H1 (cell line): ENCODE data around the gene NRP2. TPM values are rescaled to one million over a fixed set of nuclear protein-coding genes. Genes with fewer than 3 reads are reported as not detected.

Source experiments
- CTCF ChIA-PET: fragments of 300-600 bp; sonication (Branson Sonifier 250); formaldehyde crosslinking; loops from one replicate; lab custom pipeline; 2021; ENCODE audit not compliant: partially characterized antibody; lab: Charles Lee
- POLR2A ChIA-PET: fragments of 300-600 bp; sonication (Branson Sonifier 250); formaldehyde crosslinking; loops from one replicate; lab custom pipeline; 2021; ENCODE audit warnings: inconsistent platforms; ENCODE audit not compliant: partially characterized antibody; lab: Charles Lee
- DNase-seq, 2 experiments: peaks; one replicate each; pipeline versions ENCODE4 v3.0.0 to v3.0.0-alpha.2; 2010 to 2022; ENCODE audit warnings: low spot score in 2 of 2, low read depth in 1 of 2, mixed read lengths in 1 of 2
- FAIRE-seq: peaks from 2 replicates; lab custom pipeline; 2011; peaks lifted over from hg19 to GRCh38; lab: Jason Lieb, UNC
- H2AFZ ChIP-seq: 2 replicates; pipeline ENCODE4 v1.8.1; 2012; ENCODE audit warnings: low read length, inconsistent platforms
- H2AK5ac ChIP-seq: 2 replicates; pipeline ENCODE4 v1.6.1; 2013; ENCODE audit warnings: low read depth, low read length
- H2BK120ac ChIP-seq: replicated peaks from 2 replicates; pipeline ENCODE3; 2013; ENCODE audit warnings: low read depth, low read length, inconsistent platforms
- H2BK12ac ChIP-seq: 2 replicates; pipeline ENCODE4 v1.6.1; 2013; ENCODE audit warnings: low read depth, low read length
- H2BK15ac ChIP-seq: 2 replicates; pipeline ENCODE4 v1.6.1; 2013; ENCODE audit warnings: low read length
- H2BK20ac ChIP-seq: 2 replicates; pipeline ENCODE4 v1.6.1; 2013; ENCODE audit warnings: low read length
- H2BK5ac ChIP-seq: 2 replicates; pipeline ENCODE4 v1.6.1; 2013; ENCODE audit warnings: low read depth, low read length
- H3K14ac ChIP-seq: 2 replicates; pipeline ENCODE4 v1.6.1; 2013; ENCODE audit warnings: inconsistent platforms; ENCODE audit not compliant: insufficient read length
- H3K18ac ChIP-seq: 2 replicates; pipeline ENCODE4 v1.6.1; 2013; ENCODE audit warnings: low read length; ENCODE audit errors: extremely low read depth
- H3K23ac ChIP-seq: 2 replicates; pipeline ENCODE4 v1.6.1; 2013; ENCODE audit warnings: inconsistent platforms; ENCODE audit not compliant: insufficient read length
- H3K23me2 ChIP-seq: 2 replicates; pipeline ENCODE4 v1.6.1; 2013; ENCODE audit warnings: low read depth, low read length
- H3K27ac ChIP-seq: 2 replicates; pipeline ENCODE4 v1.6.1; 2011; ENCODE audit warnings: low read depth, low read length, inconsistent platforms
- H3K27me3 ChIP-seq, 4 experiments: replicated peaks in 1 of 4; 1 replicate in 1 of 4; 2 replicates in 3 of 4; pipeline versions ENCODE4 v1.6.1 to v1.8.1; 2011 to 2013; ENCODE audit warnings: low read length in 3 of 4, mild to moderate bottlenecking in 3 of 4, inconsistent platforms in 2 of 4, mixed read lengths in 2 of 4, moderate library complexity in 1 of 4; ENCODE audit not compliant: control insufficient read depth in 3 of 4, insufficient read depth in 3 of 4; ENCODE audit errors: extremely low read depth in 1 of 4
- H3K36me3 ChIP-seq, 4 experiments: 2 replicates each; pipeline versions ENCODE4 v1.6.1 to v1.8.1; 2011 to 2013; ENCODE audit warnings: mild to moderate bottlenecking in 4 of 4, low read length in 3 of 4, moderate library complexity in 2 of 4, control low read depth in 1 of 4, inconsistent platforms in 1 of 4; ENCODE audit not compliant: insufficient read depth in 4 of 4, control insufficient read depth in 2 of 4
- H3K4ac ChIP-seq: replicated peaks from 2 replicates; pipeline ENCODE3; 2013; ENCODE audit warnings: low read length, low read depth, mixed read lengths, inconsistent platforms; ENCODE audit not compliant: insufficient read length
- H3K4me1 ChIP-seq, 4 experiments: replicated peaks in 1 of 4; 1 replicate in 1 of 4; 2 replicates in 3 of 4; pipeline versions ENCODE4 v1.6.1 to v1.8.1; 2011 to 2013; ENCODE audit warnings: low read length in 3 of 4, inconsistent platforms in 2 of 4, mixed read lengths in 1 of 4; ENCODE audit not compliant: insufficient read depth in 4 of 4, control insufficient read depth in 3 of 4
- H3K4me2 ChIP-seq, 2 experiments: 2 replicates each; pipeline versions ENCODE4 v1.6.1 to v1.8.1; 2011 to 2013; ENCODE audit warnings: low read depth in 2 of 2, low read length in 2 of 2, control low read depth in 1 of 2, inconsistent platforms in 1 of 2, mild to moderate bottlenecking in 1 of 2; ENCODE audit not compliant: insufficient read depth in 1 of 2
- H3K4me3 ChIP-seq, 4 experiments: fragments of 200-600, 300-600 bp in 1 of 4; sonication (generic), shearing (Covaris generic), sonication (Bioruptor Twin) in 1 of 4; 2 replicates each; pipeline versions ENCODE4 v1.5.1 to v1.8.1; 2011 to 2016; ENCODE audit warnings: low read length in 4 of 4, low read depth in 3 of 4, control low read depth in 2 of 4, inconsistent platforms in 2 of 4, mild to moderate bottlenecking in 2 of 4, mixed read lengths in 1 of 4, moderate library complexity in 1 of 4; ENCODE audit not compliant: insufficient read depth in 2 of 4; ENCODE audit errors: extremely low read depth in 1 of 4
- H3K56ac ChIP-seq: replicated peaks from 2 replicates; pipeline ENCODE3; 2013; ENCODE audit warnings: low read depth, mild to moderate bottlenecking, mixed read lengths, low read length, inconsistent platforms; ENCODE audit not compliant: insufficient read length
- H3K79me1 ChIP-seq: 2 replicates; pipeline ENCODE4 v1.6.1; 2013; ENCODE audit warnings: low read depth, low read length, control low read depth
- H3K79me2 ChIP-seq, 2 experiments: 2 replicates each; pipeline versions ENCODE4 v1.6.1 to v1.8.1; 2012 to 2013; ENCODE audit warnings: low read length in 2 of 2, mild to moderate bottlenecking in 2 of 2, inconsistent platforms in 1 of 2; ENCODE audit not compliant: insufficient read depth in 2 of 2, control insufficient read depth in 1 of 2
- H3K9ac ChIP-seq, 4 experiments: replicated peaks in 1 of 4; 1 replicate in 1 of 4; 2 replicates in 3 of 4; pipeline versions ENCODE4 v1.6.1 to v1.8.1; 2011 to 2013; ENCODE audit warnings: low read depth in 3 of 4, low read length in 3 of 4, control low read depth in 2 of 4, mild to moderate bottlenecking in 2 of 4, moderate library complexity in 2 of 4, inconsistent platforms in 1 of 4; ENCODE audit errors: extremely low read depth in 1 of 4
- H3K9me3 ChIP-seq, 2 experiments: 2 replicates each; pipeline versions ENCODE4 v1.6.1 to v1.8.1; 2012 to 2013; ENCODE audit warnings: mild to moderate bottlenecking in 2 of 2, moderate library complexity in 2 of 2, control low read depth in 1 of 2, inconsistent platforms in 1 of 2, low read depth in 1 of 2, low read length in 1 of 2, mixed read lengths in 1 of 2; ENCODE audit not compliant: insufficient read depth in 2 of 2
- H4K20me1 ChIP-seq, 2 experiments: replicated peaks in 1 of 2; 2 replicates each; pipeline versions ENCODE3 to v1.8.1; 2011 to 2013; ENCODE audit warnings: inconsistent platforms in 2 of 2, low read length in 2 of 2, mild to moderate bottlenecking in 1 of 2; ENCODE audit not compliant: insufficient read depth in 2 of 2, control insufficient read depth in 1 of 2
- H4K5ac ChIP-seq: 2 replicates; pipeline ENCODE4 v1.6.1; 2013; ENCODE audit warnings: low read length, low read depth, mixed read lengths, inconsistent platforms; ENCODE audit not compliant: insufficient read length
- H4K8ac ChIP-seq: 2 replicates; pipeline ENCODE4 v1.8.0; 2013; ENCODE audit warnings: mild to moderate bottlenecking, moderate library complexity, low read length, inconsistent platforms; ENCODE audit not compliant: insufficient read depth; ENCODE audit errors: extremely low read depth
- H4K91ac ChIP-seq: replicated peaks from 2 replicates; pipeline ENCODE3; 2013; ENCODE audit warnings: low read length, mixed read lengths, inconsistent platforms; ENCODE audit not compliant: insufficient read length
- BCL11A ChIP-seq, 2 experiments: IDR thresholded peaks; one replicate each; pipeline ENCODE4 v1.6.1; 2011; ENCODE audit warnings: low read depth in 2 of 2, low read length in 2 of 2, mild to moderate bottlenecking in 2 of 2
- KDM5A ChIP-seq: fragments of 200-600 bp; IDR thresholded peaks from 2 replicates; pipeline ENCODE4 v1.7.1; 2012; ENCODE audit warnings: mild to moderate bottlenecking, low read length, inconsistent platforms, mixed read lengths
- WGBS, 2 experiments: shearing (Covaris generic) in 1 of 2; methylation state at CpG; one replicate each; pipeline versions ENCODE4 v1.1.6 to v1.1.7; 2013 to 2015; ENCODE audit warnings: low lambda C conversion rate in 2 of 2, mixed read lengths in 2 of 2, inconsistent platforms in 1 of 2, low coverage in 1 of 2, missing lambda C conversion rate in 1 of 2; ENCODE audit not compliant: insufficient replicate concordance in 2 of 2, insufficient coverage in 1 of 2, insufficient read length in 1 of 2; ENCODE audit errors: extremely low coverage in 1 of 2, missing lambda C conversion rate in 1 of 2; 5-methylcytosine and 5-hydroxymethylcytosine counted together
- polyA plus RNA-seq, 7 experiments: library from polyadenylated mRNA; depleted of rRNA in 3 of 7; stranded (reverse) in 5 of 7; unstranded in 2 of 7; fragments of >200 nt in 5 of 7; fragments of 200-250 nt in 2 of 7; gene quantifications; 1 replicate in 5 of 7; 2 replicates in 1 of 7; 4 replicates in 1 of 7; pipeline versions ENCODE4 v1.2.1 to v1.2.3, GENCODE V29; 2011 to 2013; ENCODE audit warnings: missing spikeins in 2 of 7, mixed read lengths in 2 of 7
- total RNA-seq: library from RNA; stranded (reverse); fragmentation: NEBNext Ultra II Directional; extraction: Animal tissue kit (Norgen Biotek cat#: 25700); gene quantifications from 2 replicates; pipeline ENCODE4 v1.2.1, GENCODE V29; 2021

NRP2 gene
- total and polyA plus RNA-seq, 2 of the 8 experiments (the other 6 are each of a cell fraction or from before 2014, with no cell fraction given) = 32.0 to 37.8 TPM

GRCh38 chr2:205708231-205708631 lies 25.9 kb downstream of the NRP2 start:
- TF ChIP-seq KDM5A (no peak), BCL11A (IDR thresholded peaks at IDR 0.05; ENCODE audit: low read depth in 2 of 2, low read length in 2 of 2) (no peak)
- Histone ChIP-seq H4K91ac (no peak overlapping the region), H3K4me3 (no peak overlapping the region), H4K8ac (no peak overlapping the region), H2AFZ (no peak overlapping the region), H3K14ac (no peak overlapping the region), H2AK5ac (no peak overlapping the region), H3K23me2 (no peaks in the 10 kb centered on the region), H3K79me1 (no peaks in the 10 kb centered on the region; the same call in 1 of the 2 replicates), H3K27me3 (no peaks in the 10 kb centered on the region), H2BK12ac (no peak overlapping the region), H3K9me3 (no peaks in the 10 kb centered on the region), H3K4me1 (peaks cover 0 to 10% (median 4%) of the 10 kb centered on the region in 4 experiments; a peak in 3 of 7 replicates), H3K4ac (no peak overlapping the region), H3K23ac (no peak overlapping the region), H3K79me2 (no peaks in the 10 kb centered on the region; a peak in 2 of 4 replicates), H2BK120ac (no peak overlapping the region), H4K5ac (no peak overlapping the region), H2BK5ac (no peak overlapping the region), H3K9ac (no peak overlapping the region; a peak in 1 of 7 replicates), H3K27ac (no peak overlapping the region), H3K18ac (no peak overlapping the region), H3K4me2 (no peak overlapping the region), H2BK20ac (no peak overlapping the region), H4K20me1 (no peaks in the 10 kb centered on the region), H3K36me3 (no peaks in the 10 kb centered on the region), H2BK15ac (0 out of 2 replicates have a peak overlapping the region, but pooled peaks have one; percentile 63), H3K56ac (no peak overlapping the region)
- DNase-seq = no peak
- CTCF ChIA-PET = interaction anchor here (0.7 kb wide), 1 partner anchor 1417 kb away, joined by 3 read pairs; no protein-coding TSS in a partner anchor
- POLR2A ChIA-PET = no interaction called here
- WGBS, 2 experiments = 88% methylated on average over 11 of the region's 11 CpGs; no CpG with 5 or more reads in 1 of the 2 experiments
- FAIRE-seq = no peak
